ENCODE results near the gene TCHH.

Gene TCHH

GRCh38 chr1:152067150-152067549 lies 48.1 kb downstream of the TCHH start:
- DNase-seq (ENCODE audit: low read depth): no peak

- DNase-seq (ENCODE audit: low read depth): no peak
Measured at GRCh38 chr1:152061952-152062351, 53.3 kb downstream of the TCHH start.
